Measurements from ENCODE around the gene RNF152.

- TF ChIP-seq, protein P1, sequence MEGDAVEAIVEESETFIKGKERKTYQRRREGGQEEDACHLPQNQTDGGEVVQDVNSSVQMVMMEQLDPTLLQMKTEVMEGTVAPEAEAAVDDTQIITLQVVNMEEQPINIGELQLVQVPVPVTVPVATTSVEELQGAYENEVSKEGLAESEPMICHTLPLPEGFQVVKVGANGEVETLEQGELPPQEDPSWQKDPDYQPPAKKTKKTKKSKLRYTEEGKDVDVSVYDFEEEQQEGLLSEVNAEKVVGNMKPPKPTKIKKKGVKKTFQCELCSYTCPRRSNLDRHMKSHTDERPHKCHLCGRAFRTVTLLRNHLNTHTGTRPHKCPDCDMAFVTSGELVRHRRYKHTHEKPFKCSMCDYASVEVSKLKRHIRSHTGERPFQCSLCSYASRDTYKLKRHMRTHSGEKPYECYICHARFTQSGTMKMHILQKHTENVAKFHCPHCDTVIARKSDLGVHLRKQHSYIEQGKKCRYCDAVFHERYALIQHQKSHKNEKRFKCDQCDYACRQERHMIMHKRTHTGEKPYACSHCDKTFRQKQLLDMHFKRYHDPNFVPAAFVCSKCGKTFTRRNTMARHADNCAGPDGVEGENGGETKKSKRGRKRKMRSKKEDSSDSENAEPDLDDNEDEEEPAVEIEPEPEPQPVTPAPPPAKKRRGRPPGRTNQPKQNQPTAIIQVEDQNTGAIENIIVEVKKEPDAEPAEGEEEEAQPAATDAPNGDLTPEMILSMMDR (IDR thresholded peaks at IDR 0.05; ENCODE audit: low read depth, low read length, poor library complexity, severe bottlenecking): no peak
- TF ChIP-seq EZH2phosphoT487 (IDR thresholded peaks at IDR 0.05; ENCODE audit: borderline replicate concordance, low read length): no peak
Measured at GRCh38 chr18:61808286-61808685, 84.5 kb downstream of the RNF152 start.

Measured in DOHH2 (cell line).